Activated CD8-positive, alpha-beta memory T cell treated with anti-CD3 and anti-CD28 coated beads for 4 hours (primary cell): ENCODE results near the gene LPCAT4.
"Not testable (repeated sequence)": the region's sequence is repeated elsewhere in the genome, so short reads cannot be mapped to it uniquely, and the experiment has no call there.

Experiments used
- DNase-seq, 2 donors: peaks; one replicate each; pipeline ENCODE4 v3.0.0-alpha.2; 2020; ENCODE audit warnings: low read depth in 2 of 2

The LPCAT4 gene, protein sequence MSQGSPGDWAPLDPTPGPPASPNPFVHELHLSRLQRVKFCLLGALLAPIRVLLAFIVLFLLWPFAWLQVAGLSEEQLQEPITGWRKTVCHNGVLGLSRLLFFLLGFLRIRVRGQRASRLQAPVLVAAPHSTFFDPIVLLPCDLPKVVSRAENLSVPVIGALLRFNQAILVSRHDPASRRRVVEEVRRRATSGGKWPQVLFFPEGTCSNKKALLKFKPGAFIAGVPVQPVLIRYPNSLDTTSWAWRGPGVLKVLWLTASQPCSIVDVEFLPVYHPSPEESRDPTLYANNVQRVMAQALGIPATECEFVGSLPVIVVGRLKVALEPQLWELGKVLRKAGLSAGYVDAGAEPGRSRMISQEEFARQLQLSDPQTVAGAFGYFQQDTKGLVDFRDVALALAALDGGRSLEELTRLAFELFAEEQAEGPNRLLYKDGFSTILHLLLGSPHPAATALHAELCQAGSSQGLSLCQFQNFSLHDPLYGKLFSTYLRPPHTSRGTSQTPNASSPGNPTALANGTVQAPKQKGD

DNA sequence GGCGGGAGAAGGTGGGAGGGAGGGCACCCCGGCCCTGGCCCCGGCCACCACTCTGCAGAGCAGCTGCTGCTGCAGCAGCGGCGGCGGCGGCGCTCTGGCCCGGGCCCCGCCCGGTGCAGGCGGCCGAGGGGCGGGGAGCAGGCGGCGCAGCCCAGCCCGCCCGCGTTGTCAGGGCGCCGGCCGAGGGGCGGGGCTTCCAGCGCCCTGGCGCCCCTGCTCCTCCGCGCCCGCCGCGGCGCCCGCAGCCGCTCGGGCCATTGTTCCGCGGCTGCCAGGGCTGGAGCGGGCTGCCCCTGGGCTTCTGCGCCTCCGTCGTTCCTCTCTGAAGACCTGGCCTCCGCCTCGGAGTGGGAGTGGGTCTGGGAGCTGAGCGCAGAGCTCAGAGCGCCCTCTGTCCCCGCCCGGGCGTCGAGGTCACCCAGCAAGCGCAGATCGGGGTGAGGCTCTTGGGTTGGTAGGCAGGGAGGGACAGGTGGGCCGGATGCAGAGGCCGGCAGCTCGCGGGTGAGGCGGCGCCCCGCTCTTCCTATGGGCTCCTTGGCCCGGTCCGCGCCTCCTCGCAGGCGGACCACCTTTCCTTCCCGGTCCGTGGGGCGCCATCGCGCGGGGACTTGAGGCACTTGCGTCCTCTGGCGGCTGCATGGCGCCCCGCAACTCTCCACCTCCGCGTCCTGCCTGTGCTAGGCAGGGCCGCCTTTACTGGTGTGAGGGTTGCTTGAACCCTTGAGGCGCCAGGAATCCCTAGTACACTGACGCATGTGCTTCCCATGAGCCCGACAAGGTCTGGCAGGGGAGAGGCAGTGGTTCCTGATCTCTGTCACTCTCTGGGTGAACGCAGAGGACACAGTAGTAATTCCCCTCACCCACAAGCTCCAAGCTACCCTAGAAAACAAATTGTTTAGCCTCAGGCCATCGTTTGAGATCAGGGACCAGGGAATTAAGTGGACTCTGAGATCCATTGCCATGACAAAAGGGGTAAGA is at the start of gene LPCAT4:
TSS of gene LPCAT4 (minus strand) at position 96 of the 981 bp plus-strand sequence. CDS start 96 bp downstream, outside the sequence.
- DNase-seq = peak; percentile 65 to 73

DNA sequence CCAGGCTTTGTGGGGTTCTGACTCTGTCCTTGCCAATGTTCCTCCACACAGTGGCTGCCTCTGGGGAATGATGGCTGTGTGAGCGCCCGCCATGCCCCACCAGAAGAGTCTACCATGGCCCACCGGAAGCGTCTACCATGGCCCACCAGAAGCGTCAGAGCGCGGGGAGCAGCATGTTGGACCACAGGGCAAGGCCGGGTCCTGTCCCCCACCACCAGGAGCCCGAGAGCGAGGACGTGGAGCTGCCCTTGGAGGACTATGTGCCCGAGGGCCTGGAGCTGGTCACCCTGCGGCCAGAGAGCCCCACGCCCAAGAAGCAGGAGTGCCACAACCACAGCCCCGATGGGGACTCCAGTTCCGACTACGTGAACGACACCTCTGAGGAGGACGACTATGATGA is 42.5 kb upstream of the LPCAT4 start:
- not testable (repeated sequence) for DNase-seq

DNA sequence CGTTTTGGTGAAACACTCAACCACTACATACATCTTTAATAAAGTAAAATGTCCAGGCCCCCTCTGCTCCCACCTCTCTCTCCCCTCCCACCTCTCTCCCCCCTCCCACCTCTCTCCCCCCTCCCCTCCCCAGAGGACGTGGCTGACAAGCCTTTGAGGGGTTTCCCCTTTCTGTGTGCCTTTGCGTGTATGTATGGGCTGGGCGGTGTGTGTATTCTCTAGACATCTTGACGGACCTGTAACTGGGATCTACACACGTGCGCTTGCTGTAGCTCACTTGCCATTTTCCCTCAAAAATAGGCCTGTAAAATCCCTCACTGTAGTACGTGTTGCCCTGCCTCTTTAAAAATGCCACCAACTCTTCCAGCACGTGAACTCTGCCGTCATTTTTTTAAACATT is 42.0 kb upstream of the LPCAT4 start:
- not testable (repeated sequence) for DNase-seq

DNA sequence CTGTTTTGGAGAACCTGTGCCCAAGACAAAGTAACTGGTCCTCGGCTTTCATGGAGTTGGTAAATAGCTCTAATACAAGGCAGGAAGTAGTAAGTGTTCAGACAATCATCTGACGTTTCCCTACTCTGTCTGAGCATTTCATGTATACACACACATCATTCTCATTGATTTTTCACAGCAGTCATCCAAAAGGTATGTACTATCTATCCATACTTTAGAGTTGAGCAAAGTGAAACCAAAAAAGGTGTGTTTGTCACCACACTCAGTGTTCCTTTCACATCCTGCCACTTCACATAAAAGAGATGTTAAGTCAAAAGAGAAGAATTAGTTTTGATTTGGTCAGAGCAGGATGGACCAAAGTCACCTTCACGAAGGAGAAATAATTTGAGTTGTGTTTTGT is 36.9 kb upstream of the LPCAT4 start:
- not testable (repeated sequence) for DNase-seq

DNA sequence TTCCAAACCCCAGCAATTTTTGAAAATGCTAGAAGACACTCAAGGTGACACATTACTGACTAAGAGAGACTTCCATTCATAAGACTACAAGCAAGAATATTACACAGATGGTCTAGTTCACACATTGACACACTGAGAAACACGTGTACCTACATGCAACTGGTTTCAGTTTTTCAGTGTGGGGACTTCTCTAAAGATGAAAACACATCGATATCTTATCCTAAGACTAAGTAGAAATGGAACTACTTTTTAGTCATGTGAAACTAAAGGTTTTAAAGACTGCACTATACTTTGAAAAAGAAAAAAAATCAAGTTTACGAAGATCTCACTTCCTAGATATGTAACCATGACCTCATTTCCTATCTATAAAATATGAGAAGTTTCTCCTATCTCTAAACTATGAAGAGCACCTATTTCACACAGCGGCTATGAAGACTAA is 36.2 kb upstream of the LPCAT4 start:
- DNase-seq = not testable (repeated sequence)

DNA sequence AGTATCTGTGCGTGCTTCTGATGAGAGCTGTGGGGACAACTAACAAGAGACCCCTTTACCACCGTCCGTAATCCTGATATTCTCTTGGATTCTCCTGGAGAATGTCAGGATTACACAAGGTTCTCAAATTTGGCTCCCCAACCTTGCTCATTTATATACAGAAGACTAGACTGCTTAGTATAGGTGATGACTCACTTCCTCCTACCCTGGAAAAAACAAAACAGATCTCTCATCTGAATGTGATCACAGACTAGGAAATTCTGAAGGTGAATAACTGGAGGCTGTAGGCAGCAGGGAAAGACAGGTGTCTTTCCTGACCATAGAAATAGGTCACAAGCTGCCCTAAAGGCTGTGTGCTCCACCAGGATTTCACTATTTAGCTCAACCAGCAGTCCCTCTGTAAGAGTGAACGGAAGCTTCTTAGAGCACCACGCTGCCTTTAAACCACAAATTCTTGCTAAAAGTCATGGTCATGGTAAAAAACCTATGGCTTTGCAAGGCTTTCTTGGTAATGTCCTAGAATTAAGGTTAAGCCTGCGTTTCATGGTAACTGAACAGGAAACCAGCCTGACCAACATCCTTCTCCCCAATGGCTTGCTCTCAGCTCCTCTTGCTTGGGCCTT is 30.8 kb upstream of the LPCAT4 start:
- not testable (repeated sequence) for DNase-seq

DNA sequence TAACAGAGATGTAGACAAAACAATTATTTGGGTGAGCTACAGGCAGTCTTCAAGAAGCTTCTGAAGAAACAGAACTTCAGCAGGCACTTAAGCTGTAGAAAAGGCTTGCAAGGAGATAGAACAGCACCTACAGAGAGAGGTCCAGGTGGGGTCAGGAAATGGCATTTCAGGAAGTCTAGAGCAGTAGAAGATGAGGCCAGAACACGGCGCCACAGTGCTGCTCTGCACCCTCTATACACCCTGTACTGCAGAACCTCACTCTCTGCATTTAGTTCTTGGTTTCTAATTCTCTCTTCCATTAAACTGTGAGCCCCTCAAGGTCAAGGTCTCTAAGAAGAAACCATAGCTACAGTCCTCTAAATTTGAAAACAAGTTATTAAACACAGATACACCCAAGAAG is 26.0 kb upstream of the LPCAT4 start:
- DNase-seq = not testable (repeated sequence)

DNA sequence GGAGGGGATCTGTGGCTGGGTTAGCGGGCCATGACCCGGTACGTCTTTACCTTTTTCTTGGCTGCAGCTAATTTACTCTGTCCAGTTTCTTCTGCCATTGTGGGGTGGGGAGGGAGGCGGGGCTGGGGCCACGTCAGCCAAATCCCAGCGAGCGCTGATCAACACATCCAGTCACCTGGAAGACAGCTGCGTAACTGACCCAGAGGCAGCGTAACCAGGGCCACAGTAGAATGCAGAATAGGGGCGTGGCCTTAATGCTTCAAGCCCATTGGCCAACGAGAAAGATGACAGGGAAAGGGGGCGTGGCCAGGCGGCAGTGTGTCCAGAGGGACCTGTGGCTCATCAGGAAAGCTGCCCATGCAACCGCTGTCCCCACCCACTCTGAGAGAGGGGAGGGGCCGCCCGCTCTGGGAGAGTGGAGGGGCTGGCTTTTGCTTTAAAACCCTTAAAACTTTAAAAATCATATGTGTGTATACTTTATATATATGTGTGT is 22.6 kb upstream of the LPCAT4 start:
- not testable (repeated sequence) for DNase-seq

DNA sequence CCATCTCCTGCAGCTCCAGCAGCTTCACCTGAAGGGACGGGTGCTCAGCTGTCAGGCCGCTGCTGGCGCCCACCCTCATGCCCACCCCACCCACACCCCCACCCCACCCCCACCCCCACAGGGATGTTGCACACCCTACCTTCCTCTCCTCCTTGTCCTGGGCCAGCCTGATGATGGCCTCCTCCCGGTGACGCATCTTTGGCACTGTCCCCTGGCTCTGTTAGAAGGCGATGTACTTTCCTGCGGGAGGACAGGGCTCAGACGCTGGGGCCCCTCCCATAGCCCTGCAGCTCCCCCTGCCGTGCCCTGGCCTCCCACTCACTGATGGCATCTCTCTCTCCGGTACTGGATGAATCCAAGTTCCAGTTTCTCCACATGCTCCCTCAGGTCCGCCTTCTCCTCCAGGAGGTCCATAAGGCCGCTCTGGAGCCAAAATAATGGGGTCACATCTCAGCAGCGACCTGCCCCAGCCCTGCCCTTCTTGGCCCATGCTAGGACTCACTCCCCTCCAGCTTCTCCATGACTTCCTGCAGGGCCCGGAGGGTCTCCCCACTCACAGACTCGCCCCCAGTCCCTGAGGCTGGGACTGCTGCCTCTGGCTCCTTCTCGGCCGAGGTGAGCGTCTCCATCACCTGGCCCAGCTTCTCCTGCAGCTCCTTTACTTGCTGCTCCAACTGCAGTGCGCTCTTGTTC is 15.0 kb upstream of the LPCAT4 start:
- DNase-seq = not testable (repeated sequence)

DNA sequence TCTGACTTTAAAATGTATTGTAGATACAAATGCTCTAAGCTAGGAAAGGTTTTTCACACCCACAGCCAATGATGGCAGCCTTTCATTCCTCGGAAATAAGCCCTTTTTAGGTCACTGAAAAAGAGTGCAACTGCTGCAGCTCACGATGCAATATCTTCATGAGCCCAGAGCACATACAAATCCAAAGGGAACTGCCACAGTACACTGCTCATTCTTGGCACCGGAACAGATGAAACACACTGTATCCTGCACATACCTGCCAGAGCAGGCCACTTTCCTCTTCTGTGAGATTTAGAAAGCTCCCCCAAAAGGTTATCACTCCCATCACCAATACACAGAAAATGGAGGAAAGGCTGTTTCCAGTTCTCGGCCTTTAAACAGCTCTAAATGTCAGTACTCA is 13.5 kb upstream of the LPCAT4 start:
- DNase-seq = not testable (repeated sequence)

DNA sequence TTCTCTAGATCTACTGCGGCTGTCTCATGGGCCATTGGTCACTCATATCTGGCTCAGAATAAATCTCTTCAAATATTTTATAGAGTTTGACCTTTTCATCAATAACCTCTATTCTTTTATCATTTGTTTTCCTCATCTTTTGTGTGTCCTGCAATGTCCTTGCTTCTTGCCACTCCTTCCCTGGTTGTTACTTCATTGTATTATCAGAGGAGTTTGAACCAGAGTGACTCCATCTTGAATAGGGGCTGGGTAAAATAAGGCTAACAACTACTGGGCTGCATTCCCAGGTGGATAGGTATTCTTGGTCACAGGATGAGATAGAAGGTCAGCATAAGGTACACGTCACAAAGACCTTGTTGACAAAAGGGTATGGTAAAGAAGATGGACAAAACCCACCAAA is 9.9 kb upstream of the LPCAT4 start:
- no peak for DNase-seq

DNA sequence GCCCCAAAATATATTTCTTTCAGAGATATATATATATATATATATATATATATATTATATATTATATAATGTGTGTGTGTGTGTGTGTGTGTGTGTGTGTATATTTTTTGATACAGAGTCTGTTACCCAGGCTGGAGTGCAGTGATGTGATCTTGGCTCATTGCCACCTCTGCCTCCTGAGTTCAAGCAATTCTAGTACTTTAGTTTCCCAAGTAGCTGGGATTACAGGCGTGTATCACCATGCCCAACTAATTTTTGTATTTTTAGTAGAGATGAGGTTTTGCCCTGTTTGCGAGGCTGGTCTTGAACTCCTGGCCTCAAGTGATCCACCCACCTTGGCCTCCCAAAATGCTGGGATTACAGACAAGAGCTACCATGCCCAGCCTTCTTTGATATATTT is 8.5 kb upstream of the LPCAT4 start:
- DNase-seq = not testable (repeated sequence)

DNA sequence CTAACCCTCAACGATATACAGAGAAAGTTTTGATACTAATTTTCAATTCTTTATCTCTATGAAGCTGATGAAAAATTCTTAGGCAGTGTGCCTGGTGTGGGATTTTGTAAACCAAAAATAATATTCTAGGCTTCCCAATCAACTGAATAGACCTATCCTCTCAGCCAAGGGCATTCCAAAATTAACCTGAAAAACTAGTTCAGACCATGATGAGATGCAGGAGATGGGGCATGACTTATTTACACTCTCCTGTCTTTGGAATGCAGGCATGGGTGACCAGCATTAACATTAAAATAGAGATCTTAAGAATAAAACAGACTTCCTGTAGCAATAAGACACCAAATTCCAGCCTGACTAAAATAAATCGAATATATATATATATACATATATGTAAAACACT is 7.8 kb upstream of the LPCAT4 start:
- DNase-seq = no peak

DNA sequence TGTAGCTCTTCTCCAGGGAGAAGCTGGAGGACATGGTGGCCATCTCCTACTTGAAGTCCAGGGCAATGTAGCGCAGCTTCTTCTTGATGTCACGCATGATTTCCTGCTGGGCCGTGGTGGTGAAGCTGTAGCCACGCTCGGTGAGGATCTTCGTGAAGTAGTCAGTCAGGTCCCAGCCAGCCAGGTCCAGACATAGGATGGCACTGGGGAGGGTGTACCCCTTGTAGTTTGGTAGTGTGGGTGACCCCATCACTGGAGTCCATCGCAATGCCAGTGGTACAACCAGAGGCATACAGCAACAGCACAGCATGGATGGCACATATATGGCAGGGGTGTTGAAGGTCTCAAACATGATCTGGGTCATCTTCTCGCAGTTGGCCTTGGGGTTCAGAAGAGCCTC is 7.0 kb upstream of the LPCAT4 start:
- no peak for DNase-seq

DNA sequence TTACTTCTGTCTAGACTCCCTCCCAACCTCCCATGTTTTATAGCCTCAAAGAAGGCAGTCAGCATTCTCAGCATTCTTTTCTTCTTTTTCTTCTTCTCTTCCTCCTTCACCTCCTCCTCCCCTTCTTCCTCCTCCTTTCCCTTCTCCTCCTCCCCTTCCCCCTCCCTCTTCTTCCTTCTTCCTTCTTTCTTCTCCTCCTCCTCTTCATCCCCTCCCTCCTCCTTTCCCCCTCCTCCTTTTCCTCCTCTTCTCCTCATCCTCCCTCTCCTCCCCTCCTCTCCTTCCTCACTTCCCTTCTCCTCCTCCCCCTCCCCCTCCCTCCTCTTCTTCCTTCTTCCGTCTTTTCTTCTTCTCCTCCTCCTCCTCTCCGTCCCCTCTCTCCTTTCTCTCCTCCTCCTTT is 3.6 kb upstream of the LPCAT4 start:
- no peak for DNase-seq

DNA sequence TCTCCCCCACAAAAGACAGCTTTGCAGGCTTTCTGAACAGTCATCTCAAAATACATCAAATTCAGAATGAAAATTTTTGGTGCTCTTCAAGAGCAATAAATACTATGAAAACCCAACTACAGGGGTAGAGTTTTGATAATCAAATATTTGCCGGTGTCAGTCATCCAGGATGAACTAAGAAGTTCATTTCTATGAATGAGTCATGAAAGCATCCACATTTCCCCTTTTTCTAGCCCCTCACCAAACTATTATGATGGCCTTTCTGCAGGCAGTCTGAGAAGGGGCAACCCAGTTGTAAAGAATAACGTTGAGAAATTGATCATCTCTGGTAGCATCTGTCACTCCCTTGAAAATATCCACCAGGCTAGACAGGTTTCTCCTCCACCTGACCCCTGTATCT is 3.1 kb upstream of the LPCAT4 start:
- DNase-seq = no peak

DNA sequence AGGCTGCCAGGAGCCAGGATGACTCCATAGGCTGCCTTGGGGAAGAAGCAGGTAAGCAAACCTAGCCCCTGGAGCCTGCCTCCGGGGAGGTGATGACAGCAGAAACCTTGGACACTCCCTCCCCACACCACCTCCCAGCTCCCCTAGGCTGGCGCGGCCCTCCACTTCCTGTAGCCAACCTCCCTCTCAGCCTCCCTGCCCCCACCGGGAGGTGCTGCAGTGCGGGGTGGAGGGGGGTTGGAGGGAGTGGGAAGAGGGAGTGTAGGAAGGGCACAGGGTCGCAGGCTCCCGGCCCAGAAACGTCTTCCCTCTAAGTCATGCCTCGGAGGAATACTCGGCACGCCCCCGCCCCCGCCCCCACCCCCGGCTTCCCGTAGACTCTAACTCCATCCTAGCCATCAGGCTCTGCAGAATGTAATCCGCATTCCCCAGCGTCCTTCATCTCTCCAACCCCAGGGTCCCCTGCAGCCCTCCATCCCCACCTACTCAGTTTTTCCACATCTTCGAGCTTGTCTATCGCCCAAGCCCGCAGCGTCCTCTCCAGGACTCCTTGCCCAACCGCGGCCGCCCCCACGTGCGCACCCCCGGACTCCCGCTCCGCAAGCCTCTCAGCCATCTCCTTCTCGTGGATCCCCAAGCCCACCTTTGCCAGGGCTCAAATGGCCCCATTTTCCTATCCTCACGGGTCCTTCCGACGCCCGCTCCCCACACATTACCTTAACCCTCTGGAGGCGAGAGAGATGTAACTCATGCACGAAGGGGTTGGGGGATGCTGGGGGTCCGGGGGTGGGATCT is 528 bp downstream of the LPCAT4 start:
- DNase-seq = peak in 1 of 2 donors; percentile 8

DNA sequence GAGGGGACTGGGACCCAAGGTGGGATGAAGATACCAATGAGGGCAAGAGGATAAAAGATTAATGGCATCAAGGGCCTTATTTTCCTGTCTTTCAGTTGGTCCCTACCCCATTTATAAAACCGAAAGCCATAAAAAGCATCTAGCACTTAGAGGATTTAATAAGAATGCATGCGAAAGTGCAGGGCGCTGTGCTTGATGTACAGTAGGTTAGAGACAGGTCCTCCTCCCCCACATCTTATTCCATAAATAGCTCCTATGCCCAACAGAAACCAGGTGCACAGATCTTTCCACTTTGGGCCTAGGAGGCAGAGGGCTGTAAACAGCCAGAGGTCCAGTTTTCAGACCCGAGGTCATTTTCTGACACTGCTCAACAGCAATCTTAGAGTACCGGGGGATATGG is 1.2 kb downstream of the LPCAT4 start:
- no peak for DNase-seq

DNA sequence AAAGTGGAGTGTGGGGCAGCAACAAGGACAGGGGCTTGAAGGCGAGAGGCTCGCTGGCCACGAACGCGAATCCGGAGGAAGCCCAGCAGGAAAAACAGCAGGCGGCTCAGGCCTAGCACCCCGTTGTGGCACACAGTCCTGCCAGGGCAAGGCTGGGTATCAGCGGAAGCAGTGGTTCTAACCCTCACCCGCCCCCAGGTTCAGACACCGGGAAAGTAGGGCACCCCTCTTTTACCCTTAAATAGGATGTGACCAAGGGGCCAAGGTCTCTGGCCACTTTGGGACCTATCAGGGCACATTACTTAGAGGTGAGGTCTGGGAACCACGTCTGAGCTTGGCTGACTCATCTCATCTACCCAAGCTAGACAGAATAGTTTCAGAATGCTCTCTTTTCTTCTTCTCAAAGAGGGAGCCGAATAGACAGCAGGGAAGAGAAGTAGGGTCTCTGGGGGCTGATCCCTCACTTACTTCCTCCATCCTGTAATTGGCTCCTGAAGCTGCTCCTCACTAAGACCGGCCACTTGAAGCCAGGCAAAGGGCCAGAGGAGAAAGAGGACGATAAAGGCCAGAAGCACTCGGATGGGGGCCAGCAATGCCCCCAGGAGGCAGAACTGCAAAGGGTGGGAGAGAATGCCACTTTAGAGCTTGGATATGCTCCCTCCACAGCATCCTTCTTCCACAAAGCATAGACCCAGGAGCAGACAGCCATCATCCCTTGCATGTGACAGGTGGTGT is 1.7 kb downstream of the LPCAT4 start:
- no peak for DNase-seq
